ENCODE data around the gene MCF2.
"Not testable (repeated sequence)": the region's sequence is repeated elsewhere in the genome, so short reads cannot be mapped to it uniquely, and the experiment has no call there.

Gene MCF2

DNA sequence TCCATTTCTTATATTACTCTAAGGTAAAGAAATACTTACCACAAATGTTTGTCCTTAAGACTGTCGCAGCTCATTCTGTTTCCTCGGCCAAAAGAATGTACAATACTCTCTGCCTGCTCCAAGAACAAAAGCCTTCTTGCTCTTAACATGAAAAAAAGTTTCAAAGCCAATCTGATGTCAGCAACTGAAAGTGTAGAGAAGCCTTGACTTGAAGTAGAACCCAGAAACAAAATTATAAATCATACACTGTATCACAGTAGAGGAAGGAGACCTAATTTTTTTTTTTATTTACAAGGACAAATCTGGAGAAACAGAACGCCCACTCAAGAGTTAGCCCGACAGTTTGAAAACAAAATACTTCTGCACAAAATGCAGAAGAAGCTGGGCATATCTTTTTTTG lies at the start of gene MCF2:
Gene MCF2 (minus strand): TSS at position 101 of the 400 bp plus-strand sequence. CDS start 56,423 bp downstream, outside the sequence.
- DNase-seq, result no peak

GRCh38 chrX:139751053-139751452 lies 43.1 kb upstream of the MCF2 start:
- no peak for DNase-seq

GRCh38 chrX:139750390-139750789 lies 42.4 kb upstream of the MCF2 start:
- DNase-seq, result no peak

GRCh38 chrX:139739138-139739537 lies 31.2 kb upstream of the MCF2 start:
- no peak for DNase-seq

DNA sequence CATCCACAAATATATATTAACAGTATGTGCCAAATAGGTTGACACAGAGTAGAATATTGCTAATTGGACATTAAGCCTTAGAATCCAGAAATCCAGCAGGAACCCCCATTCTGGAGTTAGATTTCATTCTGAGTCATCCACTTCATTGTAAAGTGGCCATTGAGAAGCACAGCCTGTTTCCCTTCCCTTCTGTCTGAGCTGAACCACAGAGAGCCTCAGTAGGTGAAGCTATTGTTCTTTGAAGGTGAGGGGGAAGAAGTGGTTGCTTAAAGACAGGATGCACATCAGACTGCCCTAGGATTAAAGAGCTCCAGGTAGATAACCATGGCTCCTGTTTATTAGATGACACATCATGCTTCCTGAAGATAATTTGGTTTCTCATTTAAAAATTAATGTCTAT lies 30.6 kb upstream of the MCF2 start:
- DNase-seq, result peak; percentile 0

DNA sequence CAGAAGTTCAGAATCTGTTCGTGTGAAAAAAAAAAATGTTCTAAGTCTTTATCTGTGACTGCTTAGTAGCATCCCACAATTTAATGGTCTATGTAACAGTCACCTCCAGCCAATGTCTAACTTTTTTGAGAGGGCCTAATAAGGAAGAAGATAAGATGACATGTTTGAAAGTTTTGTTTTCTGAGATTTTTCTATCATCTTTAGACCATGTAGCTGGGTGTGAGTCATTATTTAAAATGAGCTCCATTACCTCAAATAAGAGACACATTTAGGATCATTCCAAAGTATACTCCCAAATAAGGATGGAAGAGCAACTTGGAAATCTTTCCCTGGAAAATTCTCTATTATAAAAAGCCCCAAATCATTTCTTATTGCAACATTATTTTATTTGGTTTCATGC lies 28.2 kb upstream of the MCF2 start:
- DNase-seq, result no peak

DNA sequence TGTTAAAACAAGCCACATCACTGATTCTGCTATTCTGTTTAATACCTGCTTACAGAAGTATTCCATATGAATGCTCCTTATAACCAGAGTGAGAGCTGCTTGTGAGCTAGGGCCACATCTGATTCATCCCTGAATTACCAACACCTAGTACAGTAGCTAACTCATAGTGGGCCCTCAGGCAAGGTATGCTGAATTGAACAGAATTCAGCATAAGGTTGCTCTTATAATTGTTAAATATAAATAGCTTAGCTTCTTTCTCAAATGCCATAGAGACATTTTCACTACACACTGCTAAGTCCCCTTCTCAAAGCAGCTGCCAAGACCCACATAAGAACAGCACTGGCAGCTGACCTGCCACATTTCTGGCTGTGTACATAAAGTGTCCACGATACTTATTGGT lies 27.0 kb upstream of the MCF2 start:
- DNase-seq, result no peak

- DNase-seq, result no peak
These were observed 17.8 kb upstream of the MCF2 start for GRCh38 chrX:139725720-139726119.

DNA sequence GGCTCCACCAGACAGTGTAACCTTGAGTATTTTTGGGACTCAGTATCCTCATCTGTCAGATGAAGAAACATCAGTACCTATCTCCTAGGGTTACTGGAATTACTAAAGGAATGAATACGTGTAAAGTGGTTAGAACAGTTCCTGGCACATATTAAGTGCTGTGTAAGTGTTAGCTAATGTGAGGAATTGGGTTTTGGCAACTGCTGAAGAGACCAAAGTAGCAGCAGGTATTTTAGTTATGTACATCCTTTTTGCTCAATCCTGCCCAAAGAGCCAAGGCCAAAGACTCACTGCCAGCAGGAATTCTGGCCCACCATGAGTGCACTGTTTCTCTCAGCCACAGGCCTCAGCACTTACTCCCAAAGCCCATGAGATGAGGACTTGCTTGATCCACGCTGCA lies 16.7 kb upstream of the MCF2 start:
- no peak for DNase-seq

DNA sequence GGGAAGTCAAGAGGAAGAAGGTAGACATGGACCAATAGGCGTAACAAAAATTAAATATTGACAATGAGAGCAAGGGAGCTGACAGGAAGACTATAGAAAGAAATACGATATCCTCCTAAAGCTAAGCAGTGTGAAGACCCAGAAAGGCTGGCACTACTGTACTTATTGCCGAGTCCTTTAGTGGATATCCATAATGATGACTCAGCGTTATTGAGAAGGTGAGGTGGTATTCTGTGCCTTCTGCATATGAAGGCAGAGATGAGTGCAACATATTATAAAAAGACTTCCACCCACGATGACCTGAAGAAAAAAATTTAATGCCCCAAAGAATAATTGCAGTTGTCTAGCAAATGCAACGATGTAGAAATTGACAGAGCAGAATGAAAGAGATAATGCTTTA lies 13.0 kb upstream of the MCF2 start:
- DNase-seq, result peak; percentile 0

DNA sequence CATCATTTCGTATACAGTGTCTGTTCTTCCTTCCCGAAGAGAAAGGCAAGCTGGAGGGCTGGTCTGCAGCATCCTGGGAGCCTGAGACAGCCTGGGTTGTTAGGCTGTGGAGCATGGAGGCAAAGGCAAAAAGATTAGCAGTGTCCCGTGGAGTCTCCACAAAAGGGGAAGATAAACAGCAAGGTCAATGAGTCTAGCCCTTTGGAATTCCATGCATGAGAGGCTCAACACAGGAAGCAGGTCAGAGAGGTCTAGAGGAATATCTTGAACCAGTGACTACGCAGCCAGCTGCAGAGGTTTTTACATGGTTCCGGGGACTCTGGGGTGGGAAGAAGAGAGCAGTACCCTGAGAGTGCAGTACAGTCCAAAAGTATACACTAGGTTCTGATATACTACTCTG lies 12.2 kb upstream of the MCF2 start:
- peak; percentile 70 for DNase-seq

DNA sequence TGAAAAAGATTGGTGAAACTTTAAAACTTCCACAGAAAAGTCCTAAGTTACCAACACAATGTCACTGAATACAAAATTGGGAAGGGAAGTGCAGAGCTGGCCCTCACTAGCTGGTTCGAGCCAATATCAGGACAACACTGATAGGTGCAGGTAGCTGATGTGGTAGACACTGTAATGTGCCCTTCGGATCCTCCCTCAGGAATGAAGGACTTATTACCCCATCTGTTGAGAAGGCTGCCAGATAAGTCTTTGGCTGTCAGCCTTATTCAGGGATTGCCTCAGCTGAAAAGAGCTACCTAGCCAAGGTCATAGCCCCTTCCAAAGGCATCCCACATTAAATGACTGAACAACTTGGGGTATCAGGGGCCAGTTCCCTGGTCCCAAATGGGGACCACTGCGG lies 5.3 kb downstream of the MCF2 start:
- no peak for DNase-seq

GRCh38 chrX:139692908-139693307 lies 15.1 kb downstream of the MCF2 start:
- DNase-seq, result no peak

DNA sequence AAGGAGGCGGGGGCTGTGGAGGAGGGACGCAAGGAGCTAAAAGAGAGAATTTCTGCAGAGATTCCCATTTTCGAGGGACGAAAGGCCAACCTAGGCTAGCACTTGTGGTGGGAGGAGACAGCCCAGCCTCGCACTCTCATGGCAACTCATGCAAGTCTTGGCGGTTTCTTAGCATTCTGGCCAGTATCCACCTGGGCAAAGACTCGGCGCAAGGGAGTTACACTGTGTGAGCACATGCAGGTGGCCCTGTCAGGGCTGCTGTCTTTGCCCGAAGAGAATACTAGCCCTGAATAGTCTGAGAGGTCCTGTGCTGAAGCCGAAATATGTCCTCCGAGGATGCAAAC lies 15.5 kb downstream of the MCF2 start:
- no peak for DNase-seq

DNA sequence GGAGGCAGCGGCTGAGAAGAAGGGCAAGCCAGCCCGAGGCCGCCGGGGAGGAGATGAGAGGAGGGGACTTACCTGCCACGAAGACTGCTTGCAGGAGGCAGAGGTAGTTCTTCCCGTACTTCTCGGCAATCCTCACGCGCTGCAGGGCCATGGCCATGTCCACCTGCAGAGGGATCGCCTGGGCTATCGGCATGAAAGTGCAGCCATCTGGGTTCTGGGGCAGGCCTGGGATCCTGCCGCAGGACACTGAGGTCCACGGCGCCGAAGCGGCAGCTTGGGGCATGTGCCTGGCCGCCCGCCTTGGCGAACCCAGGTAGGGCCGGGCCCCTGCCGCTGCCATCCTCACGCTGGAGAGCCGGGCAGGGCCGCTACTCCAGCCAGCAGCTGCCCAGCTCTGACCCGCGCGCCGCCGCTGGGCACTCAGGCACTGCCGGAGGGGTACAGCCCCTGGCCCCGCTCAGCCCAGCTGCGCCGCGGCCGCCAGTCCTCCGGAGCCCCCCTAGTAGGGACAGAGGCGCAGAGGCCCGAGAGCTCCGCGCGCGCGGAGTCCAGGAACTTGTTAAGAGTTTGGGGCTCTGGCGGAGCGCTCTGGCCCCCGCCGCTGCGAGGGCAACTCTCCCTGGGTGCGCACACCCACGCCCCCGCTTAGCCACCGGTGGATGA lies 16.0 kb downstream of the MCF2 start:
- DNase-seq, result no peak

GRCh38 chrX:139691493-139691842 lies 16.5 kb downstream of the MCF2 start:
- DNase-seq, result no peak

GRCh38 chrX:139685175-139685574 lies 22.8 kb downstream of the MCF2 start:
- not testable (repeated sequence) for DNase-seq

DNA sequence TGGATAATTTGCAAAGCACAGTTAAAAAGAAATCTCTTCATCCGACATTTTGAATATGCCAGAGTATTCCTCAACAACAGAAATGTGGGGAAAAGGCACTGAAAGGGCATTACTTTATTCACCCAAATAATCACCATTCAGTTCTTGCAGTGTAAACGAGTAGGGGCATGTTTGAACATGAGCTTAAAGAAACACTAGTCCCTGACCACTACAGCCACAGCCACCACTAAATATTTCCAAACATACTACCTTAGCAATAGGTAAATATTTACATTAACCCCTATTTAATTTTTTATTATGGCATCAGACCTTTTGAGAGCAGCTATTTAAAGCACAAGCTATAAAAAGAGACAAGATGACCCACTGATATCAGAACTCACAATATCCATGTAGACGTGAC lies 27.6 kb downstream of the MCF2 start:
- DNase-seq, result no peak

- no peak for DNase-seq
These were observed 60.4 kb downstream of the MCF2 start for GRCh38 chrX:139647597-139647996.

GRCh38 chrX:139642241-139642927 lies 65.6 kb downstream of the MCF2 start:
- DNase-seq, result no peak

DNA sequence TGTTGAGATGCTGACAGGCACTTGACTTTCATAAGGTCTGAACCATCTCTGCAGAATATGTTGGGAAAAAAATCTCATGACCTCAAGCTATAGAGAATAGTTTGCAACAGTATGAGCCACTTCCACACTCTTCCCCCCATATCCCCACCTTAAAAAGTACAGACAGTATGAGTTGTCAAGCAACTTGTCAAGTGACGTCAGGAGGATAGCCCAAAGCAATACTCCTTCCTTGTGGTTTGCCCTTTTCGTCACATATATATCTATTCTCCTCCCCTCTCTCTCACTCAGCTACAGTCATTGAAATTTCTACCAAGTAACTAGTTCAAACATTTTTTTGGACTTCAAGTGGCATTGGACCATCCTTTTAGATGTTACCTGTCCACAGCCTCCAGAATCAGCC lies 67.7 kb downstream of the MCF2 start:
- DNase-seq, result no peak

GRCh38 chrX:139639253-139639652 lies 68.7 kb downstream of the MCF2 start:
- DNase-seq, result no peak

DNA sequence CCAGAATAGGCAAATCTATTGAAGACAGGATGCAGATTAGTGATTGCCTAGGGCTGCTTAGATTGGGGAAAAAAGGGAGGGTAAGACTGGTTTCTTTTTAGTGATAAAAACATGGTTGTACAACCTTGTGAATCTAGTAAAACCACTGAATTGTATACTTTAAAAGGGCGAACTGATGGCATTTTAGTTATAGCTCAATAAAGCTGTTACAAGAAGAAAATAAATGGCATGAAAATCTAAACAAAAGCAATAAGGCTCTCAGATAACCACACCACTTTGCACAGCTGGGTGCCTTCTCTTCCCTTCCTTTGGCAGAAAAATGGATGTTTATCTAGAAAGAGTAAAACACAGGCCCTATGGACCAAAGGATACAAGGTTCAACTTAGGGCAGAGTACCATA lies 107.9 kb downstream of the MCF2 start:
- DNase-seq, result no peak

DNA sequence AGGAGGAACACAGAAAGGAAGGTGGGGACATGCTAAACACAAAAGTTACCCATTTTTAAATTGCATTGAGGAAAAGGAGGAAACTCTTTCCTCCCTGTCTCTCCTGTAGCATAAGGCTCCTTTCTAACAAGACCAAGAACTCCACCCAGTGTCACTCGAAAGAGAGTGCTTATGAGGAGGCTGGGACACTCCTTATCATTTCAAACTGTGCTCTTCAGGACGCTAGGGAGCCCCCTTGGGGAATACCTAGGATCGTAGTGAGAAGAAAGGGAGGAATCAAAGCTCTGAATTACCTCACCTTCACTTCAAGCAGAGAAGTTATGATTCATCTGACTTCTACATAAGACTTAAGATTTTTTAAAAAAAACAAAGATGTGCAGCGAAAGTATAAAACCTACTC lies 111.9 kb downstream of the MCF2 start:
- no peak for DNase-seq

DNA sequence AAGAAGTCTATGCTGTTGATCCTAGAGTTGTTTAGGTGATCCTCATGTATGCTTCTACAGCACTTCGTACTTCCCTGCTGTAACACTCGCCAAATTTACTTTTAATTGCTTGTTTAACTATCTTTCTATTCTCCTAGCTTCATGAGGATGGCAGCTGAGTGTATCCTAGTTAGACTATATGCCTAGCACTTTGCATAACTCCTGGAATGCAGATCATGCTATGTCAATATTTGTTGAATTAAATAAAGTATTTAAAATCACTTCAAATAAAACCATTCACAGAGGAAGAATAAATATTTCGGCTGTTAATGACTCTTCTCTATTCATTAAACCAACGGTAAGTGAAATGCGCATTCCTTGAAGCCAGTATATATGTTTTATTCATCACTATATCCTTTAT lies 122.4 kb downstream of the MCF2 start:
- no peak for DNase-seq
